Activated CD4-positive, CD25-positive, alpha-beta regulatory T cell treated with anti-CD3 and anti-CD28 coated beads, Interleukin-2, amount 50 U/mL, for 72 hours (primary cell): Measurements from ENCODE around the gene CLCN5.
A peak's percentile ranks its signal among the peaks of the same experiment; 100 is the strongest.

Source experiments
- DNase-seq: peaks from one replicate; pipeline ENCODE4 v3.0.0; 2021

CLCN5 gene

GRCh38 chrX:49922291-49923241 is at the start of gene CLCN5:
Gene CLCN5, plus strand, starts transcription at chrX:49922596. Its CDS starts 2,703 bp downstream, at chrX:49925299.
- DNase-seq, result peak; percentile 90

DNA sequence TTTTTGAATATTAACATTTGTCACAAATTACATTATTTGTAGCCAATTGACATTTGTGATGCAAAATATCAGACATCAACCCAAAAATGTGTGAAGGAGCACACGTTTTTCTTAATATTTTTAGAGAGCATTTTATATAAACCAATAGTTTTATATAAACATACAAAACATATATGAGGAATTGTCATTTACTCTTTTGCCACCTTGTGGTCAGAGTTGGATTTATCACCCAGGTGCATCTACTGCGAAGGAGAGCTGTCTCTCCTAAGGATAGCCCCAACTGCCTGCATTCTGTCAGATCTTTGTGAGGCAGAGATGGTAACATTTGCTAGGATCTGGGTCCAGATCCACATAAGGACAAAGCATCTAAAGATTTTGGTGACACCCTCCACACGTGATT is 45.6 kb upstream of the CLCN5 start:
- no peak for DNase-seq

DNA sequence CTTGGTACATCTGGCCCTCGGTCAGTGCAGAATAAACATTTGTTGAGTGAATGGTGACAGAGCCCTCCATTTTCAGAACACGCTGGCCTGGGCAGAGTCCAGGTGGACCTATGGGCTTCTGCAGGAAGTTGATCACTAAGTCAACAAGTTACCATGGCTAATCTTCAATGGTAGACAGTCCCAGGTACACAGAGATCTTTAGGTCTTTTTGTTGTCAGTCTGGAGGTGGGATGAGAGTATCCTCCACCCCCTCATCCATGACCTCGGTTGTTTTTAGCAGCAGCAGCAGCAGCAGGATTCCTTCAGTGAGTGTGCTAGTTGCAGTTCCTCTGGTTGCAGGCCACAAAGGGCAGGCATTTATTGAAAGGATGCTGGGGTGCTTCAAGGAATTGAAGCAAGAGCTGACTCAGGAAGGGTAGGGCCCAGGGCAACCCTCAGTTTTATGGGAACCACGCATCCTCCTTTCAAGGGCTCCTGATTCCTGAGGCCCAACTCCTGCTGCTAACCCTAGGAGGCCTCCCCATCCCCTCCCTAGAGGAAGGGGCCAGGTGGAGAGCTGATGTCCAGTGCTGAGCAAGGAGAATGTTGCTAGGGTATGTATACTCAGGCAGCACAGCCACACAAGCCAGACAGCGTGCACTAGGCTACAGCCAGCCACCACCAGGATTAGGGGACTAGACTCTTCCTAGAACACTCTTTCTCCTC is 44.8 kb upstream of the CLCN5 start:
- no peak for DNase-seq

DNA sequence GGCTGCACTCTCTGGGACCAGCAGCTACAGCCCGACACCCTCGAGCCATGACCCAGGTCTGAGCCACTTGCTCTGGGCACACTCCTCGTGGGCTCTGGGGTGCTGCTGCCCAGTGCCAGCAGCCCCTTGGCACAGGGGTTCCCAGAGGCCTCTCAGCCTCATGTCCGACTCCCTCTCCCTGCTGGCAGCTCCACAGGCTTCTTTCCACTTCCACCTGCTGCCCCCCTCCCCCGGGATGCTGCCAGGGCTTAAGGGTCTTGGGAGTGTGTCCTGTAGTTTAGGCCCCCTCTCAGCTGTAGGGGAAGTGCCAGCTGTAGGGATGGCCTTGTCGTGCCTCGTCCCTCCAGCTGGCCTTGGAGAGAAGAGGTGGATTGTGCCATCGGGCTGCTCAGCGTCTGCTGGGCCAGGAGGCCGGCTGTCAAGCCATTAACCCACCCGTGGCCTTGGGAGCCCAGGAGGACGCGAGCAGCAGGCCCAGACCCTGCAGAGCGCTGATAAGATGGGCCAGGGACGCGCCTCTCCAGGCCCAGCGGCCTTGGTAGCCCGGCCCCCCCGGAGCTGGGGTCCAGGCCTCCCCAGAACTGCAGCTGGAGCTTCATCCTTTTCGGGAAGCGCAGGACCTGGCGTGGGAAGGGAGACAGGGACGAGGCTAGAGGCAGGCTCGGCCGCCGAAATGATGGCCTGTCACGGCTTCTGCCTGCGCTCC is 44.1 kb upstream of the CLCN5 start:
- no peak for DNase-seq

DNA sequence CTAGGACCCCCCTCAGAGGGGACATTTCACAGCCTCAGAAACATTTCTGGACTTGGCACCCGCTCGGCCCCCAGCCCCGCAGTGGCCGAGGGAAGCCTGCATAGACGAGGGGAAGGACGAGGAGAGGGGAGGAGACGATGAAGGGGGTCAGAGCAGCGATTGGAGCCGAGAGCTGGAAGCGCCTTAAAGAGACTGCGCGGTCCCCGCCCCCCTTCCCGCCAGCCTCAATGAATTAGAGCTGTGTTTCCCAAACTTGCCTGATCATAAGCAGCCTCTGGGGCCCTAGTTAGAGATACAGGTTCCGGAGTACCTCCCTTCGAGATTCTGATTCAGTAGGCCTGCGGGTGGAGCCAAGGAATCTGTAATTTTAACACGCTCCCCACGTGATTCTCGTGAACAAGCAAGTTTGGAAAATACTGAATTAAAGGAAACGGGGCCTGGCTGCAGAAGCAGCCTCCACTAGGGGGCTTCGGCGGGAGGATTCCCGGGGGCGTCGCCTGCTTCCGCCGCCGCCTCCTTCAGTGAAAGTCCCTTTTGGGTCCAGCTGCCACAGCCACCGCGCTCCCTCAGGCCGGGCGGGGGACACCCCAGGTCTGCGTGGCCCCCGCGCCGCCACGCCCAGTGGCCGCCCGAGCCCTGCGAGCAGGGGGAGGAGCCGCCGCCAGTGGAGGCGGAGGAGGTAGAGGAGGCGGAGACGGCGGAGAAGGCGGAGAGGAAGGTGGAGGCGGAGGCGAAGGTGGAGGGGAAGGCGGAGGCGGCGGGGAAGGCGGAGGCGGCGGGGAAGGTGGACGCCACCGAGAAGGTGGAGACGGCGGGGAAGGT is 43.4 kb upstream of the CLCN5 start, which contains the start of gene USP27X:
USP27X (plus strand) TSS at position 651 of the 822 bp plus-strand sequence. CDS start 824 bp downstream, outside the sequence.
- peak; percentile 73 for DNase-seq

DNA sequence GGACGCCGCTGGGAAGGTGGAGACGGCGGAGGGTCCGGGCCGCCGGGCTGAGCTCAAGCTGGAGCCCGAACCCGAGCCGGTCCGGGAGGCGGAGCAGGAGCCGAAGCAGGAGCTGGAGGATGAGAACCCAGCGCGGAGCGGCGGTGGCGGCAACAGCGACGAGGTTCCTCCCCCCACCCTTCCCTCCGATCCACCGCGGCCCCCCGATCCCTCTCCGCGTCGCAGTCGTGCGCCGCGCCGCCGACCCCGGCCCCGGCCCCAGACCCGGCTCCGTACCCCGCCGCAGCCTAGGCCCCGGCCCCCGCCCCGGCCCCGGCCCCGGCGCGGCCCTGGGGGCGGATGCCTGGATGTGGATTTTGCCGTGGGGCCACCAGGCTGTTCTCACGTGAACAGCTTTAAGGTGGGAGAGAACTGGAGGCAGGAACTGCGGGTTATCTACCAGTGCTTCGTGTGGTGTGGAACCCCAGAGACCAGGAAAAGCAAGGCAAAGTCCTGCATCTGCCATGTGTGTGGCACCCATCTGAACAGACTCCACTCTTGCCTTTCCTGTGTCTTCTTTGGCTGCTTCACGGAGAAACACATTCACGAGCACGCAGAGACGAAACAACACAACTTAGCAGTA is 42.6 kb upstream of the CLCN5 start:
- no peak for DNase-seq

DNA sequence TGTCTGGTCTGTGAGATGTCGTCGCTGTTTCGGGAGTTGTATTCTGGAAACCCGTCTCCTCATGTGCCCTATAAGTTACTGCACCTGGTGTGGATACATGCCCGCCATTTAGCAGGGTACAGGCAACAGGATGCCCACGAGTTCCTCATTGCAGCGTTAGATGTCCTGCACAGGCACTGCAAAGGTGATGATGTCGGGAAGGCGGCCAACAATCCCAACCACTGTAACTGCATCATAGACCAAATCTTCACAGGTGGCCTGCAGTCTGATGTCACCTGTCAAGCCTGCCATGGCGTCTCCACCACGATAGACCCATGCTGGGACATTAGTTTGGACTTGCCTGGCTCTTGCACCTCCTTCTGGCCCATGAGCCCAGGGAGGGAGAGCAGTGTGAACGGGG is 41.7 kb upstream of the CLCN5 start:
- DNase-seq, result no peak

DNA sequence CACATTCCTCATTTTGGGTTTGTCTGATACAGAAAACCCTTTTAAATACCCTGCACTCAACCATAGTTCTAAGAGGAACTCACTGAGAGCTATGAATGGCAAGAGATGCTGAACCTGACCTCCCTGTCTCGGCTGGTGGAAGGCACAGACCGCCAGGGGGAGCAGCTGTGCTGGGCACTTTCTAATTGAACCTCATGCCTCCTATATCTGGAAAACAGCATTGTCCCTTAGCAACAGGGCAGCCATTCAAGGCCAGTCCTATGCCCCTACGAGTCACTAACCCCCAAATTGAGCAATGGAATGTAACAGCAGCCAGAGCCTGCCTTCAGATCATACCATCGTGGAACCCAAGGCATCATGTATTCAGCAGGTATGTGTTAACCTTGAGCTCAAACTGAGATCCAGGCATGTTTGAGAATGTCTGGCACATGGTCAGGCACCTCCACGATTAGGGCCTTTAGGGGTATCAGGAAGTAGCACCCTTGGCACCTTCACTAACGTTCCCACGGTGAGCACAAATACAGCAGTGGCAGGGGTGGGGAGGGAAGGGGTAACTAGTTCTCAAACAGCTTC is 38.0 kb upstream of the CLCN5 start:
- peak; percentile 65 for DNase-seq

DNA sequence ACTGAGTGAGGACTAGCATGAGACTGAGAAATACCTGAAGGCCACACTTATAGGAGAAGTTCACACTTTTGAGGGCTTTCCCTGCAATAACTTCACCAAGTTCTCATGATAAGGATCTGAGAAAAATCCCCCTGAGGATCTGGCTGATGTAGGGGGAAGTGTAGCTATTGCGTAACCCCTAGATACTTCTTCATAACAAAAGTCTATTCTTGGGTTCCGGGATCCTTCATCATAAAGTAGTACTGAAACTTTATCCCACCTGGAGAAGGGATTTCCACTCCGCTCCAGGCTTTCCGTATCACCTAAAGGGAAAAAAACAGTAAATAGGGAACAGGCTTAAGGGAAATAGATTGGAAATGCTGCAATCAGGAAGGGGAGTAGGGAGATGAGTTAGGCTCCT is 29.9 kb upstream of the CLCN5 start:
- DNase-seq, result no peak

DNA sequence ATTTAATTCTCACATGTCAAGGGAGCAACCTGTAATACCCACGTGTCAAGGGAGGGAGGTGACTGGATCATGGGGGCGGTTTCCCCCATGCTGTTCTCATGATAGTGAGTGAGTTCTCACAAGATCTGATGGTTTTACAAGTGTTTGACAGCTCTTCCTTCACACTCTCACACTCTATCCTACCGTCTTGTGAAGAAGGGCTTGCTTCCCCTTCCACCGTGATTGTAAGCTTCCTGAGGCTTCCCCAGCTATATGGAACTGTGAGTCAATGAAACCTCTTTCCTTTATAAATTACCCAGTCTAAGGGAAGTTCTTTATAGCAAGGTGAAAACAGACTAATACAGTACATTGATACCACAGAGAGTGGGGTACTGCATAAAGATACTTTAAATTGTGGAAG is 25.4 kb upstream of the CLCN5 start:
- no peak for DNase-seq

- DNase-seq, result no peak
Observed at GRCh38 chrX:49901048-49901447, 21.3 kb upstream of the CLCN5 start.

- no peak for DNase-seq
Observed at GRCh38 chrX:49910344-49910743, 12.1 kb upstream of the CLCN5 start.

- DNase-seq, result no peak
Observed at GRCh38 chrX:49912086-49912485, 10.3 kb upstream of the CLCN5 start.

GRCh38 chrX:49912861-49913260 is 9.5 kb upstream of the CLCN5 start:
- no peak for DNase-seq

DNA sequence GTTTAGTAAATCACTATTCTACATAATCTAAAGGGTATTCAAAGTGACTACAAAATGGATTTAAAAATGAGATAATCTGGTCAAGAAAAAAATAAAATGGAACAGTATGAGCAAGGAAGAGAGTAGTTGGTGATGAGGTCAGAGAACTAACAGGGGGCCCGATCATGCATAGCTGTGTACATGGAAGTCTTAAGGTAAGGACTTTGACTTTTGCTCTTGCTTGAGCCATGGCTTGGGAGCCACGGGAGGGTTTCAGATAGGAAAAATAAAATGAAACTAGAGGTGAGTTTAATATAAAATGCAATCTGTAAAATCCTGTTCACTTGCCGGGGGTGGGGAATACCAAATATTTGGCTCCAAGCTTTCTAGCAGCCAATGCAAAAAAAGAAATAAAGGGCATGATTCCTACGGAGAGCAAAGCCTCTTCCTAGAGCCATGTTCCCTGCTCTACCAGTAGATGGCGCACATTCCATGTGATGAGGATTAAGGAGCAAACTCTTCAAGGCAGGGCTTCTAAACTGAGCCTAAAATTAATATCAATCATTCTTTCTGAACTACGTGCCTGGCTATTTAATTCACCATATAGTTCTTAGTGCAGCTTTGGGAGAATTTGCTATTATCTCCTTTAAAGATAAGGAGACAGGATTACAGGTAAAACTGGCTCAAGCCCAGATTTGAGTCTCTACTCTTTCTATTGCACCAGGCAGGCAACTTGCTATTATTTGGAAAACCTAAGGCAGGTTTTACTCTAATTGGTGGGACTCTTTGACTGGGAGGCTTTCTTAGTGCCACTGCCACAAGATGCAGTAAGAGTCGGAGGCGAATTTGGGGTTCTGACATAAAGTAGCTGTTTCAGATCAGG is 6.8 kb upstream of the CLCN5 start:
- DNase-seq, result peak; percentile 34

DNA sequence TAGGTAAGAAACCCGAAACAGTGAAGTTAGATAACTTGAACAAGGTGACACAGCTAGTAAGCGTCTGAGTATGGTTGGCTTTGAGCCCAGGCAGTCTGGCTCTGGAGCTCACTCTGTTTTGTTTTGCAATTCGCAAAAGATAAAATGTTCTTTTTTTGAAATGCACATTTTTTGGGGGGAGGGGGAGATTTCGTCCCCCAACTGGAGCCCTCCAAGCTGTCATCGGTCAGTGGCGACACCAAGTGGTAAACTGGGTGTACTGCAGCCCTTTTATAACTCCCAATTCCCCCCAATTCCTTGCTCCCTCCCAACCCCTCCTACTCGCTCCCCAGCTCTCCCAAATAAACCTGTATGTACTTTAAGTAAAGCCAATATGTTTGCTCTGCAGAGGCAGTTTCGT is 2.8 kb upstream of the CLCN5 start:
- peak; percentile 47 for DNase-seq

- no peak for DNase-seq
Observed at GRCh38 chrX:49921109-49921508, 1.3 kb upstream of the CLCN5 start.

DNA sequence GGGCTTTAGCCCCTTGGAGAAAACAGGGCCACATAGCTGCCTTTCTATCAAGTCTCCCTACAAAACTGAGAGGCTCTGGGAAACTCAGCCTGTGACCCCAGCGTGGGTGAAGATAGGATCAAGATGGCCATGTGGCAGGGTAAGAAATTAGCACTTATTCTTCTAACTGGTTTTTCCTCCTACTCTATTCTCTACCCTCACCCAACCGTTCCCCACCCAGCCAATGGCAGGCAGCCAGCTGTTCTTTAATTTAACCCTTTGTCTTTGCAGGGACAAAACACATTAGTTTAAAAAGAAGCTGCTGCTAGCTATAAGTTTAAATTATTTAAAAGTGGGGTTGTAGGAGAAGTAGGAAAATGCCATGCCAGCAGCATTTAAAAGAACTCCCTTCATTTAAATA is 2.8 kb downstream of the CLCN5 start:
- DNase-seq, result no peak

GRCh38 chrX:49930039-49930438 is 7.6 kb downstream of the CLCN5 start:
- DNase-seq, result no peak

- DNase-seq, result no peak
Observed at GRCh38 chrX:49932791-49933190, 10.4 kb downstream of the CLCN5 start.

DNA sequence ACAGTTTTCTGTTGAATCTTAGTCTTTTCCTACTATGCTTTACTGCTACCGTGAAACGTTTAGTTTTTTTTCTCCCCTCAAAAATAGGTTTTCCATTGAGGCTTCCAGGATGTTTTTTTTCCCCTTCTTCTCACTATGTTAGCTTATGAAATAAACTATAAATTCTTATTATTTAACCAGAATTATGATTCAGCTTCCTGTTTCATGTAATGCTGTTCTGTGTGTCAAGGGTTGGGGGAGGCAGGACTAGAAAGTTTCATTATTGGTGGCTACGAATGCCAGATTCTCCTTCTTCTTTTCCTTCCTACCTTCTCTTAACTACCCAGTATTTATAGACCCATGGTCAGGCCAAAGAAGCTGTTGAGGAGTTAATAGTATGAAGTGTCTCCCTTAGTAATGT is 11.8 kb downstream of the CLCN5 start:
- no peak for DNase-seq
